Progenitor cell of endocrine pancreas (in vitro differentiated cells): ENCODE measurements around the gene SEMA3G. TPM values are rescaled to one million over a fixed set of nuclear protein-coding genes. Genes with fewer than 3 reads are reported as not detected.

ENCODE experiments used
- DNase-seq: peaks from one replicate; pipeline ENCODE4 v3.0.0; 2021; ENCODE audit warnings: low spot score; ENCODE audit not compliant: unreplicated experiment
- H3K27ac Mint-ChIP-seq: 2 replicates; pipeline ENCODE4 v1.8.0; 2021; ENCODE audit warnings: mild to moderate bottlenecking, moderate library complexity, mixed read lengths
- H3K27me3 Mint-ChIP-seq: 2 replicates; pipeline ENCODE4 v1.8.0; 2021; ENCODE audit warnings: mixed read lengths
- H3K36me3 Mint-ChIP-seq: 2 replicates; pipeline ENCODE4 v1.8.0; 2022; ENCODE audit warnings: mixed read lengths; ENCODE audit not compliant: insufficient read depth
- H3K4me1 Mint-ChIP-seq: 2 replicates; pipeline ENCODE4 v1.8.0; 2021; ENCODE audit warnings: low read depth, mixed read lengths
- H3K4me3 Mint-ChIP-seq: 2 replicates; pipeline ENCODE4 v1.8.0; 2021; ENCODE audit warnings: low read depth, mild to moderate bottlenecking, moderate library complexity, mixed read lengths
- H3K9me3 Mint-ChIP-seq: 2 replicates; pipeline ENCODE4 v1.8.0; 2021; ENCODE audit warnings: low read depth, mixed read lengths
- CTCF ChIP-seq: fragments of 200-600 bp; sonication (generic); IDR thresholded peaks from one replicate; pipeline ENCODE4 v1.5.0; 2021; ENCODE audit warnings: antibody characterized with exemption, mild to moderate bottlenecking; ENCODE audit not compliant: unreplicated experiment
- total RNA-seq: library from RNA; stranded (reverse); gene quantifications from 2 replicates; pipeline ENCODE4 v1.2.1, GENCODE V29; 2021

Gene SEMA3G
- total RNA-seq, 1 donor from 2014 or later, result 0.79 TPM

- DNase-seq, result no peak
- H3K27ac Mint-ChIP-seq, result no peak overlapping the region
- H3K36me3 Mint-ChIP-seq, result peaks cover 1% of the 10 kb centered on the region
- no peak overlapping the region for H3K4me3 Mint-ChIP-seq
- no peaks in the 10 kb centered on the region for H3K27me3 Mint-ChIP-seq
- H3K4me1 Mint-ChIP-seq, result no peaks in the 10 kb centered on the region
- TF ChIP-seq CTCF, result no peak
- no peaks in the 10 kb centered on the region for H3K9me3 Mint-ChIP-seq
These were observed 51.6 kb downstream of the SEMA3G start for GRCh38 chr3:52393131-52393807.

DNA sequence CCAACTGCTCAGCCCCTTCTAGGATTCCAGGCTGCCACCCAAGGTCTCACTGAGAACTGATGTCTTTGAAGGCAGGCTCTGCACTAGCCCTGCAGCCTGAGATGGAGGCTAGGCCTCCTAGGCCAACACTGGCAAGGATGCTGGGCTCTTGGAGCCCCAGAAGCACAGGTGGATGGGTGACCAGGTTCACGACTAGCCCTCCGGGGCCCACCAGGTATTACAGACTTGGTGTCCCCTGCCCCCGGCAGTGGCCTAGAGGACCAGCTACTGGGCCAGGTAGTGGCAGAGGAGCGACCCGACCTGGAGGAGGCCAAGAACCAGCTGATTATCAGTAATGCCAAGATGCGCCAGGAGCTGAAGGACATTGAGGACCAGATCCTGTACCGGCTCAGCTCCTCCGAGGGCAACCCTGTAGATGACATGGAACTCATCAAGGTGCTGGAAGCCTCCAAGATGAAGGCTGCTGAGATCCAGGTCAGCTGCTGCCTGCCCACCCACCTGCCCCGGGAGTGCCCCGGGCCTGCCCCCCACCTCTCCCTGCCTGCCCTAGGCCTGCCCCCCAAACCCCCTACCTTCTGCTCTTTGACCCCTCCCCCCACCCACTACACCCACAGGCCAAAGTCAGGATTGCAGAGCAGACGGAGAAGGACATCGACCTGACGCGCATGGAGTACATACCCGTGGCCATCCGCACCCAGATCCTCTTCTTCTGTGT, 52.5 kb downstream of the SEMA3G start:
- H3K4me1 Mint-ChIP-seq, result no peaks in the 10 kb centered on the region
- no peak overlapping the region for H3K27ac Mint-ChIP-seq
- peaks cover 1% of the 10 kb centered on the region for H3K36me3 Mint-ChIP-seq
- no peaks in the 10 kb centered on the region for H3K9me3 Mint-ChIP-seq
- no peaks in the 10 kb centered on the region for H3K27me3 Mint-ChIP-seq
- no peak for DNase-seq
- TF ChIP-seq CTCF, result no peak
- no peak overlapping the region for H3K4me3 Mint-ChIP-seq

GRCh38 chr3:52391096-52391495, 53.8 kb downstream of the SEMA3G start:
- no peak for TF ChIP-seq CTCF
- Mint-ChIP-seq H3K4me1 (no peaks in the 10 kb centered on the region), H3K36me3 (peaks cover 1% of the 10 kb centered on the region), H3K27me3 (no peaks in the 10 kb centered on the region), H3K4me3 (no peak overlapping the region), H3K27ac (no peak overlapping the region), H3K9me3 (no peaks in the 10 kb centered on the region)
- no peak for DNase-seq

DNA sequence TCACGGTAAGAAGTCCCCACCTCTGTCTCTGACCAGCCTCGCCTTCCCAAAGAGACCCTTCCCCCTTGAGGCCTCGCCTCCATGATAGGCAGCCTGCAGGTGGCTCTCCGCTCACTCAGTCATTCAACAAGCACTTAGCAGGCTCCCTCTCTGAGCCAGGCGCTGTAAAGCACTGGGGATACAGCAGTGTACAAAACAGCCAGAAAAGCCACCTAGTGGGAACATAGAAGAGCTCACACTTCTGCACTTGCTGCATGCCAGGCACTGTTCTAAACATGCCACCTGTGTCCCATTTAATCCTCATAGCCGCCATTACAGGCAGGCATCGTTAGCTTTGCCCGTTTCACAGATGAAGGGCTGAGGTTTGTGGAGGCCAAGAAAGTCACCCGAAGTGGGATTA, 56.0 kb downstream of the SEMA3G start:
- Mint-ChIP-seq H3K36me3 (peaks cover 1% of the 10 kb centered on the region), H3K4me1 (peaks cover 3% of the 10 kb centered on the region), H3K27me3 (no peaks in the 10 kb centered on the region), H3K9me3 (no peaks in the 10 kb centered on the region), H3K4me3 (no peak overlapping the region), H3K27ac (no peak overlapping the region)
- no peak for DNase-seq
- TF ChIP-seq CTCF, result no peak

DNA sequence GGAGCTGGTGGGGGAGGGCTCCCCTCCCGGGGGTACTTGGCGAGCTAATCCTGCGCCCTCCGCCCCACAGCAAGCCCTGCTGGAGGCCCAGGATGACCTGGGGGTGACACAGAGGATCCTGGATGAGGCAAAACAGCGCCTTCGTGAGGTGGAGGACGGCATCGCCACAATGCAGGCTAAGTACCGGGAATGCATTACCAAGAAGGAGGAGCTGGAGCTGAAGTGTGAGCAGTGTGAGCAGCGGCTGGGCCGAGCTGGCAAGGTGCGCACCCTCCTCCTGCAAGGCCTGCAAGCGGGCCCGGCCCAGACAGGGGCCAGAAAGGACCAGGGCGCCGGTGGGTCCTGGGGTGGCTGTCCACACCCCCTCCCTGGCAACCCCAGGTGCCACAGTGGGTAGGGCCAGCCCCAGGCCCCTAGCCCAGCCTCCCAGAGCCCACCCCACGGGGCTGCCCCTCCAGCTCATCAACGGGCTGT, 56.5 kb downstream of the SEMA3G start:
- Mint-ChIP-seq H3K4me1 (peaks cover 3% of the 10 kb centered on the region), H3K9me3 (no peaks in the 10 kb centered on the region), H3K27me3 (no peaks in the 10 kb centered on the region), H3K4me3 (no peak overlapping the region), H3K36me3 (peaks cover 1% of the 10 kb centered on the region), H3K27ac (no peak overlapping the region)
- DNase-seq, result no peak
- no peak for TF ChIP-seq CTCF
